NT2/D1 (cell line): ENCODE results near the gene PIM1.

Experiments used
- DNase-seq: peaks from one replicate; pipeline ENCODE4 v3.0.0-alpha.2; 2011; ENCODE audit warnings: low read depth, low spot score
- H3K27me3 ChIP-seq: 2 replicates; pipeline ENCODE4 v1.6.0; 2011; ENCODE audit warnings: mild to moderate bottlenecking; ENCODE audit not compliant: insufficient read length, insufficient read depth
- H3K36me3 ChIP-seq: 2 replicates; pipeline ENCODE4 v1.6.1; 2011; ENCODE audit warnings: mild to moderate bottlenecking, low read length, mixed read lengths; ENCODE audit not compliant: insufficient read depth, insufficient read length
- H3K4me1 ChIP-seq: 2 replicates; pipeline ENCODE4 v1.5.1; 2011; ENCODE audit not compliant: insufficient read depth, insufficient read length
- H3K4me3 ChIP-seq: 2 replicates; pipeline ENCODE4 v1.5.1; 2011; ENCODE audit warnings: low read depth; ENCODE audit not compliant: insufficient read length
- H3K9ac ChIP-seq: 2 replicates; pipeline ENCODE4 v1.6.0; 2011; ENCODE audit warnings: low read depth; ENCODE audit not compliant: insufficient read length
- H3K9me3 ChIP-seq: 2 replicates; pipeline ENCODE4 v1.5.1; 2011; ENCODE audit warnings: mild to moderate bottlenecking, low read length; ENCODE audit not compliant: insufficient read depth
- SUZ12 ChIP-seq: IDR thresholded peaks from 2 replicates; pipeline ENCODE4 v1.6.1; 2011; ENCODE audit not compliant: insufficient read length, insufficient read depth; ENCODE audit errors: extremely low read depth
- YY1 ChIP-seq: IDR thresholded peaks from 2 replicates; pipeline ENCODE4 v1.6.1; 2011; ENCODE audit not compliant: insufficient read length, insufficient read depth
- ZNF274 ChIP-seq: IDR thresholded peaks from 2 replicates; pipeline ENCODE4 v1.6.1; 2011; ENCODE audit warnings: mild to moderate bottlenecking, low read depth, low read length

PIM1 gene

GRCh38 chr6:37221585-37222124 lies 51.7 kb downstream of the PIM1 start:
- H3K4me1 ChIP-seq: no peaks in the 10 kb centered on the region
- H3K27me3 ChIP-seq: no peaks in the 10 kb centered on the region
- no peak for DNase-seq
- H3K36me3 ChIP-seq: no peaks in the 10 kb centered on the region
- no peak for TF ChIP-seq ZNF274
- no peak for TF ChIP-seq YY1
- TF ChIP-seq SUZ12: no peak
- H3K4me3 ChIP-seq: peak overlapping the region; percentile 53
- H3K9me3 ChIP-seq: no peaks in the 10 kb centered on the region
- H3K9ac ChIP-seq: peak overlapping the region; percentile 83

- no peaks in the 10 kb centered on the region for H3K27me3 ChIP-seq
- no peaks in the 10 kb centered on the region for H3K4me1 ChIP-seq
- no peak for TF ChIP-seq ZNF274
- no peak for TF ChIP-seq SUZ12
- no peak for TF ChIP-seq YY1
- peak overlapping the region; percentile 53 for H3K4me3 ChIP-seq
- no peaks in the 10 kb centered on the region for H3K9me3 ChIP-seq
- peak overlapping the region; percentile 83 for H3K9ac ChIP-seq
- peak; percentile 92 for DNase-seq
- no peaks in the 10 kb centered on the region for H3K36me3 ChIP-seq
Measured at GRCh38 chr6:37222125-37222967, 52.4 kb downstream of the PIM1 start.

- Histone ChIP-seq H3K9me3 (no peaks in the 10 kb centered on the region), H3K4me3 (no peak overlapping the region), H3K36me3 (no peaks in the 10 kb centered on the region), H3K9ac (peak overlapping the region; percentile 32), H3K4me1 (no peaks in the 10 kb centered on the region), H3K27me3 (no peaks in the 10 kb centered on the region)
- DNase-seq: no peak
- TF ChIP-seq SUZ12 (no peak), ZNF274 (no peak), YY1 (no peak)
Measured at GRCh38 chr6:37222992-37223391, 53.0 kb downstream of the PIM1 start.
